A673 (cell line): ENCODE results near the gene COL4A2. TPM values are rescaled to one million over a fixed set of nuclear protein-coding genes. Genes with fewer than 3 reads are reported as not detected.

Experiments
- BruUV-seq: library from RNA; stranded (reverse); fragments of 400-500 nt; replicated peaks from 2 replicates; lab custom pipeline; 2021; lab: Mats Ljungman, UMichigan
- CTCF ChIA-PET: fragments of 300-600 bp; sonication (Branson Sonifier 250); formaldehyde crosslinking; loops from one replicate; lab custom pipeline; 2022; ENCODE audit warnings: antibody characterized with exemption; lab: Charles Lee
- POLR2A ChIA-PET: fragments of 300-600 bp; sonication (Branson Sonifier 250); formaldehyde crosslinking; loops from one replicate; lab custom pipeline; 2022; ENCODE audit warnings: antibody characterized with exemption; ENCODE audit not compliant: low non-redundant PET; lab: Charles Lee
- DNase-seq: peaks from one replicate; pipeline ENCODE4 v3.0.0-alpha.2; 2015; ENCODE audit warnings: low spot score
- H3K27ac ChIP-seq: fragments of 200-600 bp; sonication (generic); 2 replicates; pipeline ENCODE4 v1.5.1; 2016; ENCODE audit warnings: mixed run types, low read depth, mild to moderate bottlenecking, mixed read lengths, antibody characterized with exemption, low read length; ENCODE audit not compliant: poor library complexity, severe bottlenecking
- H3K27me3 ChIP-seq: fragments of 200-600 bp; sonication (generic); replicated peaks from 2 replicates; pipeline ENCODE4 v1.6.1; 2017; ENCODE audit warnings: mixed run types, low read depth, mild to moderate bottlenecking, mixed read lengths, antibody characterized with exemption, low read length; ENCODE audit not compliant: insufficient read depth, poor library complexity
- H3K36me3 ChIP-seq: fragments of 200-600 bp; sonication (generic); 2 replicates; pipeline ENCODE4 v1.6.1; 2016; ENCODE audit warnings: mixed run types, mild to moderate bottlenecking, mixed read lengths, antibody characterized with exemption, low read length; ENCODE audit not compliant: insufficient read depth, poor library complexity, severe bottlenecking
- H3K4me1 ChIP-seq: fragments of 200-600 bp; sonication (generic); 2 replicates; pipeline ENCODE4 v1.6.1; 2017; ENCODE audit warnings: mixed run types, mild to moderate bottlenecking, mixed read lengths, antibody characterized with exemption, low read length; ENCODE audit not compliant: insufficient read depth, poor library complexity, severe bottlenecking
- H3K4me3 ChIP-seq: fragments of 200-600 bp; sonication (generic); 2 replicates; pipeline ENCODE4 v1.5.1; 2016; ENCODE audit warnings: low read depth, mixed run types, mild to moderate bottlenecking, mixed read lengths, low read length; ENCODE audit not compliant: poor library complexity, severe bottlenecking
- H3K9me3 ChIP-seq: fragments of 200-600 bp; sonication (generic); 2 replicates; pipeline ENCODE4 v1.6.1; 2016; ENCODE audit warnings: mixed run types, low read depth, mild to moderate bottlenecking, mixed read lengths, antibody characterized with exemption, low read length; ENCODE audit not compliant: poor library complexity, severe bottlenecking
- CTCF ChIP-seq: fragments of 300-800, 200-600 bp; sonication (generic); conservative IDR thresholded peaks from 2 replicates; pipeline ENCODE4 v1.5.1; 2017; ENCODE audit warnings: low read depth, mild to moderate bottlenecking, antibody characterized with exemption, low read length, moderate library complexity, mixed read lengths
- EZH2 ChIP-seq: fragments of 200-600 bp; sonication (generic); IDR thresholded peaks from 2 replicates; pipeline ENCODE4 v1.6.1; 2017; ENCODE audit warnings: borderline replicate concordance, low read depth, mild to moderate bottlenecking, mixed read lengths, antibody characterized with exemption, low read length; ENCODE audit not compliant: poor library complexity, severe bottlenecking
- intact Hi-C: fragments of 100-400 bp; cut with micrococcal nuclease; formaldehyde crosslinking; loops from one replicate; pipeline ENCODE4 v1.10.0; 2022; ENCODE audit not compliant: unreplicated experiment
- total RNA-seq: library from RNA; stranded (reverse); gene quantifications from 2 replicates; pipeline ENCODE4 v1.2.3, GENCODE V29; 2021

Gene COL4A2
- total RNA-seq, 1 experiment from 2014 or later: 184 TPM

DNA sequence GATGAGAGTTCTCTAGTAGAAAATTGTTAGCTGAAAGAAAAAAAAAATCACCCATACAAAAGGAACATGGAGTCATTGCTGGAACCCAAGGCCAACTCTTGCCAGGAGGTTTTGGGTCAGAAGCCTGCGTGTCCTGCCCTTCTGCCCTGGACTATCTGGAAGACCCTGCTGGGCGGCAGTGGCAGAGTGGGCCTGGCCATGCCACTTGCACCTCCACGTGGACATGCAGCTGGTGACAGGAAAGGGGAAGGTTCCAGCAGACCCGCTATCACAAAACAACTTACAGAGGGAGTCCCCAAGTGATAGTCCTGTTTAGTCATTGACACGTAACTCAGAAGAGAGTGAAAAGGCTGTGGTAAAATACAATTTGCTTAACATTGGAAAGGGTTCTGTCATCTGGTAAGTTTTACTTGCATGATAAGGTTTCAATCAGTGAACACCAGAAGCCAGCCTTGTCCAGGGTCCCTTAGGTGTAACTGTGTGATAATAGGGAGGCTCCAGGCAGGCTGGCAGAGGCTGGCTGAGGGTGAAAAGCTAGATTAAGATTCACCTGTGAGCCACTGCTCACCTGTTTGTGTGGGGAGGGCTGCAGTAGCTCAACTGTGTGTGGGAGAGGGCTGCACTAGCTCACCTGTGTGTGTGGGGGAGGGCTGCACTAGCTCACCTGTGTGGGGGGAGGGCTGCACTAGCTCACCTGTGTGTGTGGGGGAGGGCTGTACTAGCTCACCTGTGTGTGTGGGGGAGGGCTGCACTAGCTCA, 47.8 kb downstream of the COL4A2 start:
- no peaks in the 10 kb centered on the region for H3K9me3 ChIP-seq
- intact Hi-C loops: no loop called here
- BruUV-seq: no TSS peak
- H3K4me1 ChIP-seq: peaks cover 6% of the 10 kb centered on the region
- no peaks in the 10 kb centered on the region for H3K36me3 ChIP-seq
- no peak overlapping the region for H3K27ac ChIP-seq
- no peak overlapping the region for H3K4me3 ChIP-seq
- no peak for TF ChIP-seq EZH2
- TF ChIP-seq CTCF: no peak
- no peaks in the 10 kb centered on the region for H3K27me3 ChIP-seq
- ChIA-PET CTCF (interaction anchor here (0.7 kb wide), 1 partner anchor 11 kb away, joined by 10 read pairs; no protein-coding TSS in a partner anchor), POLR2A (no interaction called here)
- no peak for DNase-seq

DNA sequence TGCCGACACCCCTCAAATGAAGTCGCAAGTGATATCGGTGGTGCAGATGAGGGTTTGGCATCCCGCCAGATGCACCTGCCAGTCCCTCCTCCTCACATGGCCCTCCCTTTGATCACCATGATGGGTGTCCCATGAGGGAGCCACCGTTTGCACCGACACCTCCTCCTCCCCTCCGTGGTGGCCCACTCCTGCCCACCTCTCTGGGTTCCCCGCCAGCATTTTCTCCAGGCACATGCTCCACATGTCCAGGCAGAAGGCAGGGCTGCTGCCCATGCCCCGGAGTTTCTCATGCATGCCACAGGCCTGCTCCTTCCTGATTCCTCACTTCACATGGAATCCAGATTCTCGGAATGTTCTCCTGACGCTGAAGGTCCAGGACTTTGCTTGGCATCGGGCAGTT, 49.3 kb downstream of the COL4A2 start:
- intact Hi-C loops: no loop called here
- H3K27ac ChIP-seq: no peak overlapping the region
- H3K36me3 ChIP-seq: no peaks in the 10 kb centered on the region
- CTCF ChIA-PET: no interaction called here
- POLR2A ChIA-PET: no interaction called here
- no TSS peak for BruUV-seq
- H3K27me3 ChIP-seq: no peaks in the 10 kb centered on the region
- H3K4me1 ChIP-seq: peaks cover 21% of the 10 kb centered on the region
- DNase-seq: no peak
- H3K4me3 ChIP-seq: no peak overlapping the region
- TF ChIP-seq EZH2 (no peak), CTCF (no peak)
- no peaks in the 10 kb centered on the region for H3K9me3 ChIP-seq

- Histone ChIP-seq H3K27ac (no peak overlapping the region), H3K36me3 (no peaks in the 10 kb centered on the region), H3K4me1 (peaks cover 21% of the 10 kb centered on the region), H3K27me3 (no peaks in the 10 kb centered on the region), H3K9me3 (no peaks in the 10 kb centered on the region), H3K4me3 (no peak overlapping the region)
- BruUV-seq: no TSS peak
- ChIA-PET CTCF (no interaction called here), POLR2A (no interaction called here)
- DNase-seq: no peak
- intact Hi-C loops: no loop called here
- TF ChIP-seq EZH2 (no peak), CTCF (no peak)
Measured at GRCh38 chr13:110358381-110358780, 51.3 kb downstream of the COL4A2 start.
